Muscle of leg (tissue), 16 donors: Measurements from ENCODE around the gene ALOX5. TPM values are rescaled to one million over a fixed set of nuclear protein-coding genes. Genes with fewer than 3 reads are reported as not detected.
"Not testable (repeated sequence)": the region's sequence is repeated elsewhere in the genome, so short reads cannot be mapped to it uniquely, and the experiment has no call there.

Source experiments
- DNase-seq: peaks from one replicate; pipeline ENCODE4 v3.0.0; 2013
- H3K27ac ChIP-seq: one replicate; pipeline ENCODE4 v1.5.1; 2013; ENCODE audit warnings: mild to moderate bottlenecking, low read length, control low read depth
- H3K27me3 ChIP-seq: one replicate; pipeline ENCODE4 v1.6.1; 2013; ENCODE audit warnings: low read length; ENCODE audit not compliant: control insufficient read depth, insufficient read depth
- H3K36me3 ChIP-seq: one replicate; pipeline ENCODE4 v1.6.1; 2013; ENCODE audit warnings: low read length; ENCODE audit not compliant: control insufficient read depth, insufficient read depth
- H3K4me1 ChIP-seq: one replicate; pipeline ENCODE4 v1.6.1; 2013; ENCODE audit warnings: low read length; ENCODE audit not compliant: control insufficient read depth, insufficient read depth
- H3K4me3 ChIP-seq: one replicate; pipeline ENCODE4 v1.5.1; 2013; ENCODE audit warnings: low read length, control low read depth
- H3K9me3 ChIP-seq: replicated peaks from 2 replicates; pipeline ENCODE4 v1.6.1; 2013; ENCODE audit warnings: low read depth, low read length; ENCODE audit not compliant: control insufficient read depth
- whole genome bisulfite sequencing: methylation state at CpG from one replicate; pipeline ENCODE4 v1.1.5; 2013; ENCODE audit warnings: missing lambda C conversion rate; ENCODE audit not compliant: insufficient coverage; 5-methylcytosine and 5-hydroxymethylcytosine counted together
- long read RNA-seq, 11 donors: transcript quantifications; one replicate each; lab custom pipeline, GENCODE V29; 2026
- polyA plus RNA-seq, 8 donors: library from polyadenylated mRNA; unstranded; fragments of 120-200 nt; gene quantifications; one replicate each; pipeline versions ENCODE4 v1.2.1 to v1.2.3, GENCODE V29; 2013; ENCODE audit warnings: inconsistent platforms in 1 of 8, low replicate concordance in 1 of 8; ENCODE audit not compliant: insufficient read length in 8 of 8, insufficient read depth in 1 of 8
- total RNA-seq: library from RNA; stranded (reverse); fragments of 120-200 nt; gene quantifications from one replicate; pipeline ENCODE4 v1.2.4, GENCODE V29; 2013

ALOX5 gene
- 0.58 TPM for total RNA-seq
- 1 to 10 TPM in 6 of 8 donors, under 1 TPM in 2; 0.75 to 1.9 (median 1.3) TPM for polyA plus RNA-seq
- long read RNA-seq, donor 1: 0 reads
- long read RNA-seq, donor 2: 0 reads
- long read RNA-seq, donor 3: 0 reads
- long read RNA-seq, donor 4, partial matches to known transcripts: 0 of 1 reads
- long read RNA-seq, donor 4, other reads (novel, unspliced or antisense): 0 of 1 reads
- long read RNA-seq, donor 5, partial matches to known transcripts: 0 of 1 reads
- long read RNA-seq, donor 5, other reads (novel, unspliced or antisense): 0 of 1 reads
- long read RNA-seq, donor 6: 0 reads
- long read RNA-seq, donor 7: 0 reads
- long read RNA-seq, donor 8, partial matches to known transcripts: 0 of 1 reads
- long read RNA-seq, donor 8, other reads (novel, unspliced or antisense): 0 of 1 reads
- long read RNA-seq, donor 9, partial matches to known transcripts: 0 of 1 reads
- long read RNA-seq, donor 9, other reads (novel, unspliced or antisense): 0 of 1 reads
- long read RNA-seq, donor 10: 0 reads
- long read RNA-seq, donor 11: 0 reads

DNA sequence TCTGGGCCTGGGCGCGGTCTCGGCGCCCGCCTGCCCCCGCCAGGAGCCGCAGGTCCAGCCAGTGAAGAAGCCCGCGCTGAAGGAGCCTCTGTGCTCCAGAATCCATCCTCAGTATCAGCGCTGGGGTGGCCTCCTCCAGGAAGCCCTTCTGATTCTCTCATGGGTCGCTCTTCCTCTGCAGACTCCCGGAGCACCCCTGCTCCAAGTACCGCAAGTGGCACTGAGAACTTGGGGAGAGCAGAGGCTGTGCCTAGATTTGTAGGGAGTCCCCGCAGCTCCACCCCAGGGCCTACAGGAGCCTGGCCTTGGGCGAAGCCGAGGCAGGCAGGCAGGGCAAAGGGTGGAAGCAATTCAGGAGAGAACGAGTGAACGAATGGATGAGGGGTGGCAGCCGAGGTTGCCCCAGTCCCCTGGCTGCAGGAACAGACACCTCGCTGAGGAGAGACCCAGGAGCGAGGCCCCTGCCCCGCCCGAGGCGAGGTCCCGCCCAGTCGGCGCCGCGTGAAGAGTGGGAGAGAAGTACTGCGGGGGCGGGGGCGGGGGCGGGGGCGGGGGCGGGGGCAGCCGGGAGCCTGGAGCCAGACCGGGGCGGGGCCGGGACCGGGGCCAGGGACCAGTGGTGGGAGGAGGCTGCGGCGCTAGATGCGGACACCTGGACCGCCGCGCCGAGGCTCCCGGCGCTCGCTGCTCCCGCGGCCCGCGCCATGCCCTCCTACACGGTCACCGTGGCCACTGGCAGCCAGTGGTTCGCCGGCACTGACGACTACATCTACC is at the start of gene ALOX5:
ALOX5 (plus strand) TSS at position 641 of the 774 bp plus-strand sequence; CDS start at position 705, 64 bp downstream.
- Histone ChIP-seq H3K4me1 (peaks cover 15% of the 10 kb centered on the region), H3K27ac (no peak within 1 kb of the TSS), H3K27me3 (peaks cover 52% of the 10 kb centered on the region), H3K36me3 (no peaks in the 10 kb centered on the region), H3K4me3 (peak within 1 kb of the TSS; percentile 21), H3K9me3 (no peaks in the 10 kb centered on the region)
- under 1% methylated on average over 36 of the region's 59 CpGs for WGBS
- DNase-seq: peak; percentile 25

DNA sequence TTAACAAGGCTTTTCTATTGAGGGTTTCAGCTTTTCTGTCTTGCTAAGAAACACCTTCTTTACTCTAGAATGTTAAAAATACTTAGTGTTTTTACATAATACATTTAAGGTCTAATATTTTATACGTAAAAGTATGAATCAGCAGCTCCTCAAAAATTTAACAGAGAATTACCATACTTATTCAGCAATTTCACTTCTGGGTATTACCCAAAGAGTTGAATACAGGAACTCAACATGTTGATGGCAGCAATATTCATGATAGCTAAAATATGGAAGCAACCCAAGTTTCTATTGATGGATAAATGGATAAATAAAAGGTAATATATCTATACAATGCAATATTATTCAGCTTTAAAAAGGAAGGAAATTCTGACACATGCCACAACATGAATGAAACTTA is 48.9 kb upstream of the ALOX5 start:
- peak; percentile 4 for DNase-seq
- no peaks in the 10 kb centered on the region for H3K36me3 ChIP-seq
- WGBS: no CpG with 5 or more reads among the region's 1 CpG
- H3K4me3 ChIP-seq: no peak overlapping the region
- no peaks in the 10 kb centered on the region for H3K4me1 ChIP-seq
- no peak overlapping the region for H3K27ac ChIP-seq
- H3K9me3 ChIP-seq: peaks cover 2% of the 10 kb centered on the region
- H3K27me3 ChIP-seq: no peaks in the 10 kb centered on the region

GRCh38 chr10:45326864-45327263 is 47.2 kb upstream of the ALOX5 start:
- DNase-seq, H3K4me1 ChIP-seq, H3K36me3 ChIP-seq, H3K4me3 ChIP-seq, H3K27me3 ChIP-seq, H3K27ac ChIP-seq, H3K9me3 ChIP-seq: not testable (repeated sequence)
- no CpG with 5 or more reads among the region's 1 CpG for WGBS

DNA sequence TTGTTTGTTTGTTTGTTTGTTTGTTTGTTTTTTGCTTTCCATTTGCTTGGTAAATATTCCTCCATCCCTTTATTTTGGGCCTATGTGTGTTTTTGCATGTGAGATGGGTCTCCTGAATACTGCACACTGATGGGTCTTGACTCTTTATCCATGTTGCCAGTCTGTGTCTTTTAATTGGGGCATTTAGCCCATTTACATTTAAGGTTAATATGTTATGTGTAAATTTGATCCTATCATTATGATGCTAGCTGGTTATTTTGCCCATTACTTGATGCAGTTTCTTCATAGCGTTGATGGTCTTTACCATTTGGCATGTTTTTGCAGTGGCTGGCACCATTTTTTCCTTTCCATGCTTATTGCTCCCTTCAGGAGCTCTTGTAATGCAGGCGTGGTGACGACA is 42.2 kb upstream of the ALOX5 start:
- not testable (repeated sequence) for H3K9me3 ChIP-seq, DNase-seq, H3K4me3 ChIP-seq, H3K27me3 ChIP-seq, H3K27ac ChIP-seq, H3K36me3 ChIP-seq, H3K4me1 ChIP-seq
- WGBS: no CpG with 5 or more reads among the region's 3 CpGs

DNA sequence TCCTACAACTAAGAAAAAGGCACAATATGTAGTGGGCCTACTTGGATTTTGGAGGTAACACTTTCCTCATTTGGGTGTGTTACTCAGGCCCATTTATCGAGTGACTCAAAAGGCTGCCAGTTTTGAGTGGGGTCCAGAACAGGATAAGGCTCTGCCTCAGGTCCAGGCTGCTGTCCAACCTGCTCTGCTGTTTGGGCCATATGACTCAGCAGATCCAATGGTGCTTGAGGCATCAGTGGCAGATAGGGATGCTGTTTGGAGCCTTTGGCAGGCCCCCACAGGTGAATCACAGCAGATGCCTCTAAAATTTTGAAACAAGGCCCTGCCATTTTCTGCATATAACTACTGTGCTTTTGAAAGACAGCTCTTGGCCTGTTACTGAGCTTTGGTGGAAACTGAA is 34.1 kb upstream of the ALOX5 start:
- Histone ChIP-seq H3K9me3 (peaks cover 16% of the 10 kb centered on the region), H3K27ac (no peak overlapping the region), H3K4me3 (no peak overlapping the region), H3K27me3 (no peaks in the 10 kb centered on the region), H3K4me1 (no peaks in the 10 kb centered on the region), H3K36me3 (no peaks in the 10 kb centered on the region)
- DNase-seq: no peak
- 80% methylated on average over 1 of the region's 1 CpG for WGBS

DNA sequence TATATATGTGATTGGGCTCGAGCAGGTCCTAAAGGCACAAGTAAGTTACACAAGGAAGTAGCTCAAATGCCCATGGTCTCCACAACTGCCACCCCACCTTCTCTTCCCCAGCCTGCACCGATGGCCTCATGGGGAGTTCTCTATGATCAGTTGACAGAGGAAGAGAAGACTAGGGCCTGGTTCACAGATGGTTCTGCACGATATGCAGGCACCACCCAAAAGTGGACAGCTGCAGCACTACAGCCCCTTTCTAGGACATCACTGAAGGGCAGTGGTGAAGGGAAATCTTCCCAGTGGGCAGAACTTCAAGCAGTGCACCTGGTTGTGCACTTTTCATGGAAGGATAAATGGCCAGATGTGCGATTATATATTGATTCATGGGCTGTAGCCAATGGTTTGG is 33.6 kb upstream of the ALOX5 start:
- no CpG with 5 or more reads among the region's 4 CpGs for WGBS
- H3K36me3 ChIP-seq, DNase-seq, H3K4me3 ChIP-seq, H3K4me1 ChIP-seq, H3K27ac ChIP-seq, H3K27me3 ChIP-seq: not testable (repeated sequence)
- peaks cover 16% of the 10 kb centered on the region for H3K9me3 ChIP-seq

GRCh38 chr10:45346652-45347335 is 27.2 kb upstream of the ALOX5 start:
- H3K4me1 ChIP-seq, H3K36me3 ChIP-seq, H3K4me3 ChIP-seq, H3K9me3 ChIP-seq, DNase-seq, H3K27me3 ChIP-seq, H3K27ac ChIP-seq: not testable (repeated sequence)
- 95% methylated on average over 14 of the region's 24 CpGs for WGBS

- not testable (repeated sequence) for H3K4me3 ChIP-seq, H3K9me3 ChIP-seq, H3K4me1 ChIP-seq, H3K27me3 ChIP-seq, DNase-seq, H3K27ac ChIP-seq, H3K36me3 ChIP-seq
- WGBS: 97% methylated on average over 14 of the region's 20 CpGs
Observed at GRCh38 chr10:45347464-45347863, 26.6 kb upstream of the ALOX5 start.

GRCh38 chr10:45348196-45348765 is 25.7 kb upstream of the ALOX5 start:
- not testable (repeated sequence) for H3K9me3 ChIP-seq, H3K27me3 ChIP-seq, H3K36me3 ChIP-seq, H3K4me1 ChIP-seq, DNase-seq, H3K4me3 ChIP-seq, H3K27ac ChIP-seq
- WGBS: 90% methylated on average over 12 of the region's 31 CpGs
